H1 (cell line): ENCODE results near the gene KIF5C. TPM values are rescaled to one million over a fixed set of nuclear protein-coding genes. Genes with fewer than 3 reads are reported as not detected.

Experiments
- SRF ChIP-seq: IDR thresholded peaks from 2 replicates; pipeline ENCODE4 v1.6.1; 2011; ENCODE audit warnings: mild to moderate bottlenecking, low read depth, low read length, moderate library complexity
- polyA plus RNA-seq, 7 experiments: library from polyadenylated mRNA; depleted of rRNA in 3 of 7; stranded (reverse) in 5 of 7; unstranded in 2 of 7; fragments of >200 nt in 5 of 7; fragments of 200-250 nt in 2 of 7; gene quantifications; 1 replicate in 5 of 7; 2 replicates in 1 of 7; 4 replicates in 1 of 7; pipeline versions ENCODE4 v1.2.1 to v1.2.3, GENCODE V29; 2011 to 2013; ENCODE audit warnings: missing spikeins in 2 of 7, mixed read lengths in 2 of 7
- total RNA-seq: library from RNA; stranded (reverse); fragmentation: NEBNext Ultra II Directional; extraction: Animal tissue kit (Norgen Biotek cat#: 25700); gene quantifications from 2 replicates; pipeline ENCODE4 v1.2.1, GENCODE V29; 2021

The KIF5C gene
- total and polyA plus RNA-seq, 2 of the 8 experiments (the other 6 are each of a cell fraction or from before 2014, with no cell fraction given), result 16.3 to 66.4 TPM

DNA sequence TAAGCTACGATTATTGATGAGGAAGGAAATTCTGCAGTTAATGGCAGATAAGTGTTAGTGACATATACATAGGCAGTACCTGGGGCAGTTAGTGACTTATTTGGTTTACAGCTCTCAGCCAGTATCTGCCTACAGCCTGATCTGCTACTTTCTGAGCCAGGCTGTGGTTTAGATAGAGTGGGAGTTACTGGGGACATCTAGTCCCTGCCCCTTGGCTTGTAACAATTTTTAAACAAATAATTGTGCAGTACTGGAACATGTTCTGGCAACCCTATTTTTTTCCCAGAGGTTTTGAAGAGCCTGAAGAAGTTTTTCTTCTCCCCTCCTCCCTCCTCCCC is 2.3 kb downstream of the KIF5C start (continued):
- TF ChIP-seq SRF, result no peak
